ENCODE results near the gene OOSP4B.
"Not testable (repeated sequence)": the region's sequence is repeated elsewhere in the genome, so short reads cannot be mapped to it uniquely, and the experiment has no call there.

The OOSP4B gene

GRCh38 chr11:60056349-60056969 lies 39.5 kb downstream of the OOSP4B start, which contains the start of gene MS4A3:
MS4A3 (plus strand) TSS chr11:60056665; CDS start chr11:60061161, 4,496 bp downstream.
- H3K27ac ChIP-seq (ENCODE audit: insufficient read depth, low read length, poor library complexity, severe bottlenecking) = no peak within 1 kb of the TSS
- no peaks in the 10 kb centered on the region for H3K4me1 ChIP-seq (ENCODE audit: control insufficient read depth, insufficient read depth, low read length, poor library complexity, severe bottlenecking)
- no peaks in the 10 kb centered on the region for H3K9me3 ChIP-seq (ENCODE audit: control insufficient read depth, low read length)
- H3K27me3 ChIP-seq (replicated peaks; ENCODE audit: control insufficient read depth, insufficient read depth, low read length, poor library complexity, severe bottlenecking) = no peaks in the 10 kb centered on the region
- no peaks in the 10 kb centered on the region for H3K36me3 ChIP-seq (ENCODE audit: control insufficient read depth, insufficient read depth, low read length)
- DNase-seq = no peak
- H3K4me3 ChIP-seq (ENCODE audit: insufficient read depth, low read depth, low read length, poor library complexity, severe bottlenecking) = no peak within 1 kb of the TSS

GRCh38 chr11:60059052-60059451 lies 42.1 kb downstream of the OOSP4B start:
- H3K9me3 ChIP-seq (ENCODE audit: control insufficient read depth, low read length) = no peaks in the 10 kb centered on the region
- H3K4me1 ChIP-seq (ENCODE audit: control insufficient read depth, insufficient read depth, low read length, poor library complexity, severe bottlenecking) = no peaks in the 10 kb centered on the region
- no peak overlapping the region for H3K27ac ChIP-seq (ENCODE audit: insufficient read depth, low read length, poor library complexity, severe bottlenecking)
- H3K36me3 ChIP-seq (ENCODE audit: control insufficient read depth, insufficient read depth, low read length) = no peaks in the 10 kb centered on the region
- no peaks in the 10 kb centered on the region for H3K27me3 ChIP-seq (replicated peaks; ENCODE audit: control insufficient read depth, insufficient read depth, low read length, poor library complexity, severe bottlenecking)
- H3K4me3 ChIP-seq (ENCODE audit: insufficient read depth, low read depth, low read length, poor library complexity, severe bottlenecking) = no peak overlapping the region
- no peak for DNase-seq

GRCh38 chr11:60059521-60060240 lies 42.7 kb downstream of the OOSP4B start:
- Histone ChIP-seq H3K36me3 (ENCODE audit: control insufficient read depth, insufficient read depth, low read length) (no peaks in the 10 kb centered on the region), H3K27ac (ENCODE audit: insufficient read depth, low read length, poor library complexity, severe bottlenecking) (no peak overlapping the region), H3K27me3 (replicated peaks; ENCODE audit: control insufficient read depth, insufficient read depth, low read length, poor library complexity, severe bottlenecking) (no peaks in the 10 kb centered on the region), H3K4me3 (ENCODE audit: insufficient read depth, low read depth, low read length, poor library complexity, severe bottlenecking) (no peak overlapping the region), H3K4me1 (ENCODE audit: control insufficient read depth, insufficient read depth, low read length, poor library complexity, severe bottlenecking) (no peaks in the 10 kb centered on the region), H3K9me3 (ENCODE audit: control insufficient read depth, low read length) (no peaks in the 10 kb centered on the region)
- DNase-seq = no peak

GRCh38 chr11:60064111-60064510 lies 47.1 kb downstream of the OOSP4B start:
- no peak for DNase-seq
- H3K4me3 ChIP-seq (ENCODE audit: insufficient read depth, low read depth, low read length, poor library complexity, severe bottlenecking) = no peak overlapping the region

GRCh38 chr11:60065801-60066200 lies 48.8 kb downstream of the OOSP4B start:
- H3K27me3 ChIP-seq (replicated peaks; ENCODE audit: control insufficient read depth, insufficient read depth, low read length, poor library complexity, severe bottlenecking) = no peaks in the 10 kb centered on the region
- H3K27ac ChIP-seq (ENCODE audit: insufficient read depth, low read length, poor library complexity, severe bottlenecking) = no peak overlapping the region
- H3K4me1 ChIP-seq (ENCODE audit: control insufficient read depth, insufficient read depth, low read length, poor library complexity, severe bottlenecking) = no peaks in the 10 kb centered on the region
- DNase-seq = no peak
- no peak overlapping the region for H3K4me3 ChIP-seq (ENCODE audit: insufficient read depth, low read depth, low read length, poor library complexity, severe bottlenecking)
- H3K36me3 ChIP-seq (ENCODE audit: control insufficient read depth, insufficient read depth, low read length) = no peaks in the 10 kb centered on the region
- no peaks in the 10 kb centered on the region for H3K9me3 ChIP-seq (ENCODE audit: control insufficient read depth, low read length)

More at GRCh38 chr11:60064111-60064510, 47.1 kb downstream of the OOSP4B start:
- Histone ChIP-seq H3K27ac (ENCODE audit: insufficient read depth, low read length, poor library complexity, severe bottlenecking) (no peak overlapping the region), H3K4me1 (ENCODE audit: control insufficient read depth, insufficient read depth, low read length, poor library complexity, severe bottlenecking) (no peaks in the 10 kb centered on the region), H3K27me3 (replicated peaks; ENCODE audit: control insufficient read depth, insufficient read depth, low read length, poor library complexity, severe bottlenecking) (no peaks in the 10 kb centered on the region), H3K36me3 (ENCODE audit: control insufficient read depth, insufficient read depth, low read length) (no peaks in the 10 kb centered on the region), H3K9me3 (ENCODE audit: control insufficient read depth, low read length) (no peaks in the 10 kb centered on the region)

GRCh38 chr11:60069450-60069849 lies 52.5 kb downstream of the OOSP4B start:
- Histone ChIP-seq H3K36me3 (ENCODE audit: control insufficient read depth, insufficient read depth, low read length) (no peaks in the 10 kb centered on the region), H3K27me3 (replicated peaks; ENCODE audit: control insufficient read depth, insufficient read depth, low read length, poor library complexity, severe bottlenecking) (no peaks in the 10 kb centered on the region), H3K4me1 (ENCODE audit: control insufficient read depth, insufficient read depth, low read length, poor library complexity, severe bottlenecking) (no peaks in the 10 kb centered on the region), H3K4me3 (ENCODE audit: insufficient read depth, low read depth, low read length, poor library complexity, severe bottlenecking) (no peak overlapping the region), H3K9me3 (ENCODE audit: control insufficient read depth, low read length) (no peaks in the 10 kb centered on the region), H3K27ac (ENCODE audit: insufficient read depth, low read length, poor library complexity, severe bottlenecking) (no peak overlapping the region)
- DNase-seq = no peak

- not testable (repeated sequence) for H3K4me1 ChIP-seq (ENCODE audit: control insufficient read depth, insufficient read depth, low read length, poor library complexity, severe bottlenecking); DNase-seq
Observed at GRCh38 chr11:60071644-60072043, 54.7 kb downstream of the OOSP4B start.

GRCh38 chr11:60077216-60077817 lies 60.3 kb downstream of the OOSP4B start:
- H3K36me3 ChIP-seq (ENCODE audit: control insufficient read depth, insufficient read depth, low read length) = no peaks in the 10 kb centered on the region
- H3K27me3 ChIP-seq (replicated peaks; ENCODE audit: control insufficient read depth, insufficient read depth, low read length, poor library complexity, severe bottlenecking) = no peaks in the 10 kb centered on the region
- no peak overlapping the region for H3K27ac ChIP-seq (ENCODE audit: insufficient read depth, low read length, poor library complexity, severe bottlenecking)

More at GRCh38 chr11:60071644-60072043, 54.7 kb downstream of the OOSP4B start:
- H3K36me3 ChIP-seq (ENCODE audit: control insufficient read depth, insufficient read depth, low read length); H3K27ac ChIP-seq (ENCODE audit: insufficient read depth, low read length, poor library complexity, severe bottlenecking); H3K4me3 ChIP-seq (ENCODE audit: insufficient read depth, low read depth, low read length, poor library complexity, severe bottlenecking); H3K9me3 ChIP-seq (ENCODE audit: control insufficient read depth, low read length); H3K27me3 ChIP-seq (replicated peaks; ENCODE audit: control insufficient read depth, insufficient read depth, low read length, poor library complexity, severe bottlenecking): not testable (repeated sequence)

GRCh38 chr11:60077981-60078380 lies 61.0 kb downstream of the OOSP4B start:
- H3K9me3 ChIP-seq (ENCODE audit: control insufficient read depth, low read length) = no peaks in the 10 kb centered on the region
- H3K27ac ChIP-seq (ENCODE audit: insufficient read depth, low read length, poor library complexity, severe bottlenecking) = no peak overlapping the region
- no peaks in the 10 kb centered on the region for H3K27me3 ChIP-seq (replicated peaks; ENCODE audit: control insufficient read depth, insufficient read depth, low read length, poor library complexity, severe bottlenecking)
- DNase-seq = no peak
- no peaks in the 10 kb centered on the region for H3K36me3 ChIP-seq (ENCODE audit: control insufficient read depth, insufficient read depth, low read length)
- H3K4me1 ChIP-seq (ENCODE audit: control insufficient read depth, insufficient read depth, low read length, poor library complexity, severe bottlenecking) = no peaks in the 10 kb centered on the region
- no peak overlapping the region for H3K4me3 ChIP-seq (ENCODE audit: insufficient read depth, low read depth, low read length, poor library complexity, severe bottlenecking)

More at GRCh38 chr11:60077216-60077817, 60.3 kb downstream of the OOSP4B start:
- H3K4me3 ChIP-seq (ENCODE audit: insufficient read depth, low read depth, low read length, poor library complexity, severe bottlenecking) = no peak overlapping the region
- no peak for DNase-seq
- no peaks in the 10 kb centered on the region for H3K4me1 ChIP-seq (ENCODE audit: control insufficient read depth, insufficient read depth, low read length, poor library complexity, severe bottlenecking)
- H3K9me3 ChIP-seq (ENCODE audit: control insufficient read depth, low read length) = no peaks in the 10 kb centered on the region

GRCh38 chr11:60078745-60079144 lies 61.8 kb downstream of the OOSP4B start:
- no peaks in the 10 kb centered on the region for H3K36me3 ChIP-seq (ENCODE audit: control insufficient read depth, insufficient read depth, low read length)
- no peak overlapping the region for H3K27ac ChIP-seq (ENCODE audit: insufficient read depth, low read length, poor library complexity, severe bottlenecking)
- no peaks in the 10 kb centered on the region for H3K9me3 ChIP-seq (ENCODE audit: control insufficient read depth, low read length)
- no peaks in the 10 kb centered on the region for H3K27me3 ChIP-seq (replicated peaks; ENCODE audit: control insufficient read depth, insufficient read depth, low read length, poor library complexity, severe bottlenecking)
- DNase-seq = no peak
- no peak overlapping the region for H3K4me3 ChIP-seq (ENCODE audit: insufficient read depth, low read depth, low read length, poor library complexity, severe bottlenecking)
- no peaks in the 10 kb centered on the region for H3K4me1 ChIP-seq (ENCODE audit: control insufficient read depth, insufficient read depth, low read length, poor library complexity, severe bottlenecking)

Data from effector memory CD4-positive, alpha-beta T cell (primary cell).